ENCODE data around the gene MPPED1.

MPPED1 gene

DNA sequence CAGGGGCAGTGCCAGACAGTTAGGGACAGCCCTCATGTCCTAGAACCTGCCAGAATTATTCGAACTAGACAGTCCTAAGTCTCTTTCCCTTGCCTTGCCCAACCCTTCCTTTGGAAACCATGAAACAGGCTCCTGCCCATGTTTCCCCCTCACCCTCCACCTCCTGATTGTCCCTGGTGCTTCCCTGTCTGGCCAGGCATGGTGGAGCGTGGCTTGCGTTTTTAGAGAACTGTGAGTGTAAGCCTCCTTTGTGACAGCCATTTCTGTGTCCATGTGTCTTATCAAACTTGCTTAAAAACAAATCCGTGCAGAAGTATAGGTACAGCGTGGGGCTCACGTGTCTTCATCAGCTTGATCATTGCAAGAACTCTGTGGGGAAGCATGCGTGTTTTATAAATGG, 54.9 kb downstream of the MPPED1 start:
- Histone ChIP-seq H3K4me3 (no peak overlapping the region), H3K36me3 (no peaks in the 10 kb centered on the region), H3K4me1 (no peaks in the 10 kb centered on the region), H3K27me3 (peaks cover 0 to 40% of the 10 kb centered on the region in 2 donors), H3K9me3 (peaks cover 0 to 8% (median 0%) of the 10 kb centered on the region in 3 donors), H3K27ac (no peak overlapping the region)
- intact Hi-C loops (cut with DNase I; ENCODE audit: low total_unique reads) = no loop called here
- DNase-seq = no peak
- TF ChIP-seq, protein P1, sequence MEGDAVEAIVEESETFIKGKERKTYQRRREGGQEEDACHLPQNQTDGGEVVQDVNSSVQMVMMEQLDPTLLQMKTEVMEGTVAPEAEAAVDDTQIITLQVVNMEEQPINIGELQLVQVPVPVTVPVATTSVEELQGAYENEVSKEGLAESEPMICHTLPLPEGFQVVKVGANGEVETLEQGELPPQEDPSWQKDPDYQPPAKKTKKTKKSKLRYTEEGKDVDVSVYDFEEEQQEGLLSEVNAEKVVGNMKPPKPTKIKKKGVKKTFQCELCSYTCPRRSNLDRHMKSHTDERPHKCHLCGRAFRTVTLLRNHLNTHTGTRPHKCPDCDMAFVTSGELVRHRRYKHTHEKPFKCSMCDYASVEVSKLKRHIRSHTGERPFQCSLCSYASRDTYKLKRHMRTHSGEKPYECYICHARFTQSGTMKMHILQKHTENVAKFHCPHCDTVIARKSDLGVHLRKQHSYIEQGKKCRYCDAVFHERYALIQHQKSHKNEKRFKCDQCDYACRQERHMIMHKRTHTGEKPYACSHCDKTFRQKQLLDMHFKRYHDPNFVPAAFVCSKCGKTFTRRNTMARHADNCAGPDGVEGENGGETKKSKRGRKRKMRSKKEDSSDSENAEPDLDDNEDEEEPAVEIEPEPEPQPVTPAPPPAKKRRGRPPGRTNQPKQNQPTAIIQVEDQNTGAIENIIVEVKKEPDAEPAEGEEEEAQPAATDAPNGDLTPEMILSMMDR (IDR thresholded peaks at IDR 0.05) = no peak

DNA sequence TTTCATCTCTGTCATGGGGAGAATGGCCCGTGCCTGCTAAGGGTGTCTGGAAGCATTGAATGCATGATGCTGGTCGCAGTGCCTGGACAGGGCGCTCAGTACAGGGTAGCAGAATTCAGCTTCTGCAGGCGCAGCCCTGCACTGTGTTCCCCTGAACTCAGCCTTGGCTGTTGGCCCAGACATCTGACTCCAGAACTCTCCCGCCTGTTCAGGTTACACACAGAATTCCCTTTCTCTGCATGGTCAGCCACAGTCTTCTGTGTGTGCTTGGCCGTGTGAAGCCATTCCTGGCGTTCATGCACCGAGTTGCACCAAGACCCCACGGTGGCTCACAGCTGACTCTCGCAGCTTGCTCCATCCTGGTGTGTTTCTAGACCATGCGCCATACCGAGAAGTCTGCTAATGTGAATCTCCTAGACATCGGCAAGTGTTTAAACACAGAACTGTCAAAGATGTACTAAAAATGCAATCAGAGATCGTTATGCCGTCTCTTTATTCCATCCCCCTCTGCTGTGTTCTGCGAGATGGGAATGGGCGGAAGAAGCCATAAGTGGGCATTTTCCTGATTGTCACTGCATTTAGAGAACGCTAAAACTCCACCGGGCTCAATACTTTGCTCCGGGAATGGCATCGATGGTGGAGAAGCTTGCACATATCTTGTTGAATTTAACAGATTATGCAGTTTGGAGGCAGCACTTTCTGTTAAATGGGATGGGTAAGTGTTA, 55.6 kb downstream of the MPPED1 start:
- Histone ChIP-seq H3K27ac (no peak overlapping the region), H3K9me3 (peaks cover 0 to 5% (median 0%) of the 10 kb centered on the region in 3 donors), H3K4me1 (no peaks in the 10 kb centered on the region), H3K4me3 (no peak overlapping the region), H3K27me3 (peaks cover 0 to 41% of the 10 kb centered on the region in 2 donors), H3K36me3 (no peaks in the 10 kb centered on the region)
- no peak for DNase-seq
- intact Hi-C loops (cut with DNase I; ENCODE audit: low total_unique reads) = no loop called here
- TF ChIP-seq, protein P1 (IDR thresholded peaks at IDR 0.05) = no peak

- intact Hi-C loops (cut with DNase I; ENCODE audit: low total_unique reads) = no loop called here
- H3K9me3 ChIP-seq = no peaks in the 10 kb centered on the region
- no peak overlapping the region for H3K4me3 ChIP-seq
- H3K27ac ChIP-seq = no peak overlapping the region
- H3K27me3 ChIP-seq = peaks cover 0 to 57% of the 10 kb centered on the region in 2 donors
- H3K4me1 ChIP-seq = no peaks in the 10 kb centered on the region
- TF ChIP-seq, protein P1 (IDR thresholded peaks at IDR 0.05) = no peak
- DNase-seq = no peak
- H3K36me3 ChIP-seq = no peaks in the 10 kb centered on the region
Measured at GRCh38 chr22:43470253-43470652, 58.4 kb downstream of the MPPED1 start.

GRCh38 chr22:43470941-43471585, 59.2 kb downstream of the MPPED1 start:
- H3K4me3 ChIP-seq = no peak overlapping the region
- peaks cover 0 to 50% of the 10 kb centered on the region in 2 donors for H3K27me3 ChIP-seq
- DNase-seq = no peak
- no peaks in the 10 kb centered on the region for H3K9me3 ChIP-seq
- H3K4me1 ChIP-seq = no peaks in the 10 kb centered on the region
- intact Hi-C loops (cut with DNase I; ENCODE audit: low total_unique reads) = no loop called here
- no peaks in the 10 kb centered on the region for H3K36me3 ChIP-seq
- H3K27ac ChIP-seq = no peak overlapping the region
- TF ChIP-seq, protein P1 (IDR thresholded peaks at IDR 0.05) = no peak

GRCh38 chr22:43471606-43472135, 59.9 kb downstream of the MPPED1 start:
- TF ChIP-seq, protein P1 (IDR thresholded peaks at IDR 0.05) = no peak
- Histone ChIP-seq H3K4me3 (no peak overlapping the region), H3K36me3 (no peaks in the 10 kb centered on the region), H3K4me1 (no peaks in the 10 kb centered on the region), H3K27me3 (peaks cover 0 to 47% of the 10 kb centered on the region in 2 donors), H3K27ac (no peak overlapping the region), H3K9me3 (no peaks in the 10 kb centered on the region)
- intact Hi-C loops (cut with DNase I; ENCODE audit: low total_unique reads) = no loop called here
- DNase-seq = no peak
